Fibroblast of the conjunctiva (primary cell): ENCODE results near the gene SHKBP1.
"Not testable (repeated sequence)": the region's sequence is repeated elsewhere in the genome, so short reads cannot be mapped to it uniquely, and the experiment has no call there.

ENCODE experiments used
- DNase-seq: peaks from one replicate; pipeline ENCODE4 v3.0.0-alpha.2; 2010; ENCODE audit warnings: low read depth

Gene SHKBP1, protein sequence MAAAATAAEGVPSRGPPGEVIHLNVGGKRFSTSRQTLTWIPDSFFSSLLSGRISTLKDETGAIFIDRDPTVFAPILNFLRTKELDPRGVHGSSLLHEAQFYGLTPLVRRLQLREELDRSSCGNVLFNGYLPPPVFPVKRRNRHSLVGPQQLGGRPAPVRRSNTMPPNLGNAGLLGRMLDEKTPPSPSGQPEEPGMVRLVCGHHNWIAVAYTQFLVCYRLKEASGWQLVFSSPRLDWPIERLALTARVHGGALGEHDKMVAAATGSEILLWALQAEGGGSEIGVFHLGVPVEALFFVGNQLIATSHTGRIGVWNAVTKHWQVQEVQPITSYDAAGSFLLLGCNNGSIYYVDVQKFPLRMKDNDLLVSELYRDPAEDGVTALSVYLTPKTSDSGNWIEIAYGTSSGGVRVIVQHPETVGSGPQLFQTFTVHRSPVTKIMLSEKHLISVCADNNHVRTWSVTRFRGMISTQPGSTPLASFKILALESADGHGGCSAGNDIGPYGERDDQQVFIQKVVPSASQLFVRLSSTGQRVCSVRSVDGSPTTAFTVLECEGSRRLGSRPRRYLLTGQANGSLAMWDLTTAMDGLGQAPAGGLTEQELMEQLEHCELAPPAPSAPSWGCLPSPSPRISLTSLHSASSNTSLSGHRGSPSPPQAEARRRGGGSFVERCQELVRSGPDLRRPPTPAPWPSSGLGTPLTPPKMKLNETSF

GRCh38 chr19:40576585-40577451 lies at the start of gene SHKBP1:
SHKBP1 (plus strand) TSS chr19:40576873; CDS start chr19:40576900, 27 bp downstream.
- DNase-seq, result peak; percentile 92

GRCh38 chr19:40528078-40528477 lies 48.6 kb upstream of the SHKBP1 start:
- no peak for DNase-seq

DNA sequence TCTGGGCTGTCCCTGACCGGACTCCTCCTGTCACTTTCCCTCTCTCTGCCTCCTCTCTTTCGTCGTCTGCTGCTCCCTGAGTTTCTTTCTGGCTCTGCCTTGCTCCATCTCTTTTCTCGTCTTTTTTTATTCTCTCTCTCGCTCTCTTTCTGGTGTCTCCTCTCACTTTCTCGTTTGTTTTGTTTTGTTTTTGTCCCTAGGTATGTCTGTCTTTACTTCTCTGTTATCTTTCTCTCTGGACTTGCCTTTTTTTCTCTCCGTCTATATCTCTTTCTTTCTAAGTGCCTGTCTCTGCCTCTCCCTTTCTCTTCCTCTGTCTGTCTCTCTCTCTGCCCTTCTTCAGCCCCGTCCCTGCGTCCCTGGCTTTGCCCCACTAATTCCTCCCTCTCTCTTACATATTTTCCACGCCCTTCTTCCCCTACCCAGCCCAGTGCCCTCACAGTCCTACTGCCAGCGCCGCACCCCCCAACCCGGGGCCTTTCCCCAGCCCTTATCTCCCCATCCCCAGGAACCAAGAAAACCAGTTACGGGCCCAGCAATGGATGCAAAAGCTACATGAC lies 48.1 kb upstream of the SHKBP1 start:
- no peak for DNase-seq

DNA sequence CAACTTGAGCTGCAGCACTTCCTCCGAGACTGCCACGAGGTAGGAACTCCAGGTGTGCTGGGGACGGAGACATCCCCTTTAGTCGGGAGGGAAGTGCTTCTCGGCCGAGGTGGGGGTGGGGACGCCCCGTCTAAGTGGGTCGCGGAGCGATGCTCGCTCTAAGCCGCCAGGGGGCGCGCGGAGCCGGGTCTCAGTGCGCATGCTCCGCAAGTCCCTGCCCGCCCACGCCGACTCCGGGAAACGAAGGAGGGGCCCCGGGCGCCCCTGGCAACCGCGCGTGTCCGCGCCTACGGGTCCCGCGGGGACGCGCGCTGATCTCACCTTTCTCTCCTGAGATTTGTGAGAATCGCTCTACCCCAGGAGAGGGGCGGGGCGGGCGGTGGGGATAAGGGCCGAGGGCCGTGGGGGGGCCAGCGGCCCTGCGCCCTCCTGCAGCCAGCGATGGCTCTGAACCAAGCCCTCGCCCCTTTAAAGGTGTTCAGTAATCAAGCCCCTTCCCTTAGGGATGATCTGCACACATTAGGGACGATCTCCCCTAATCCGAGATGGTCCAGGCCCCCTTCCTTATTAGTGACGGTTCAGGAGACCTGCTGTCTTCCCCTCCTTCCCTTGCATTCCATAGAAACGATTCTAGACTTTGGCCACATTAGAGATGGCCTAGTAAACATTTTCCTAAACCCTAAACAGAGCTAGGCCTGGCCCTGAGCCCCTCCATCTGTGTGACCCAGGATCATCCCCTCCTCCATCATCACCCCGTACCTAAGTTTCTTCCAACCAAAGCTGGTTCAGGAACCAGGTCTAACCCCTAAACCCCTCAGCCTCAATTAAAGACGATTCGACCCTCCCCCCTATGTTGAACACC lies 47.3 kb upstream of the SHKBP1 start:
- DNase-seq, result peak; percentile 43

- DNase-seq, result no peak
Measured at GRCh38 chr19:40530091-40530901, 46.4 kb upstream of the SHKBP1 start.

GRCh38 chr19:40533508-40533907 lies 43.2 kb upstream of the SHKBP1 start:
- DNase-seq, result no peak

DNA sequence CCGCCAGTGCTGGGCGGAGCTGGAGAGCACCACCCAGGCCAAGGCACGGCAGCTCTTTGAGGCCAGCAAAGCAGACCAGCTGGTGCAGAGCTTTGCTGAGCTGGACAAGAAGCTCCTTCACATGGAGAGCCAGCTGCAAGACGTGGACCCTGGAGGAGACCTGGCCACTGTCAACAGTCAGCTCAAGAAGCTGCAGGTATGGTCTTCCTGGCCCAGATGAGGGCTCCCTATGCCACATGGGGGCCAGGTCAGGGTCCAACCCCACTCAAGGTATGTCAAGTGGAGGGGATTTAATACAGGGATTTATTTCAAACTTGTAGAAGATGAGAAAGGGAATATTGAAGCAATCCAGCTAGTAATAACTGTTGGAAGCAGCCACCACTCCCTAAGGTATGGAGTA lies 42.5 kb upstream of the SHKBP1 start:
- DNase-seq, result no peak

DNA sequence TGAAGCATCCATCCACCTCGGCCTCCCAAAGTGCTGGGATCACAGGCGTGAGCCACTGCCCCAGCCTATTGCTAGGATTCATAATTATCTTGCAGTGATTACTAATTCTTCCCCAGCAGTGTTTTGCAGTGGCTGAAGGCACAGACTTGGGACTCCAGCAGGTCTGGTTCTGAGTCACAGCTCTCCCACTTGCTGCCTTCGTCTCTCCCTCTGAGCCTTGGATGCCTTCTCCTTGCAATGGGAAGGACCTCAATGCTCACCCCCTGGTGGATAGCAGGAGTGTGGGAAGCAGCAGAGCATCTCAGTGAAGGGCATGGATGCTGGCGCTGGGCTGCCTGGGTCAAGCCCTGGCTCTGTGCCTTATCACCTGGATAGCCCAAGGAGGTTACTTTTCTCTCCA lies 37.6 kb upstream of the SHKBP1 start:
- DNase-seq, result no peak

- peak; percentile 60 for DNase-seq
Measured at GRCh38 chr19:40542202-40542859, 34.3 kb upstream of the SHKBP1 start.

GRCh38 chr19:40543029-40543597 lies 33.6 kb upstream of the SHKBP1 start:
- DNase-seq, result no peak

DNA sequence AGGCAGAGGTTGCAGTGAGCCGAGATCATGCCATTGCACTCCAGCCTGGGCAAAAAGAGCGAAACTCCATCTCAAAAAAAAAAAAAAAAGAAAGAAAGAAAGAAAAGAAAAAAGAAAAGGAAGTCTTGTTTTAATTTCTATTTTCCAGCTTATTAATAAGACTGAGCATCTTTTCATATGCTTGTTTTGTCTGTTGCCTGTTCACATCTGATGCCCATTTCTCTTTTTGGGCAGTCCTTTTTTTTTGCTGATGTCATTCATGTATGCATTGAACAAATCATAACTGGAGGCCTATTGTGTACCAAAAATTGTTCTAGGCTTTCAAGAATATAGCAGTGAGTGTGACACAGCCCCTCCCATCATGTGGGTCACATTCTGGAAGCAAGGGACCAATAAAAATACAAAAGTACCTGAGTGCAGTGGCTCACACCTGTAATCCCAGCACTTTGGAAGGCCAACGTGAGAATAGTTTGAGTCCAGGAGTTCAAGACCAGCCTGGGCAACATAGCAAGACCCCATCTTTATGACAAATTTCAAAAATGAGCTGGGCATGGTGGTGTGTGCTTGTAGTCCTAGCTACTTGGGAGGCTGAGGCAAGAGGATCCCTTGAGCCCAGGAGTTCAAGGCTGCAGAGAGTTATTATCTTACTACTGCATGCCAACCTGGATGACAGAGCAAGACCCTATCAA lies 30.4 kb upstream of the SHKBP1 start:
- DNase-seq, result not testable (repeated sequence)

GRCh38 chr19:40547190-40547589 lies 29.5 kb upstream of the SHKBP1 start:
- DNase-seq, result not testable (repeated sequence)

DNA sequence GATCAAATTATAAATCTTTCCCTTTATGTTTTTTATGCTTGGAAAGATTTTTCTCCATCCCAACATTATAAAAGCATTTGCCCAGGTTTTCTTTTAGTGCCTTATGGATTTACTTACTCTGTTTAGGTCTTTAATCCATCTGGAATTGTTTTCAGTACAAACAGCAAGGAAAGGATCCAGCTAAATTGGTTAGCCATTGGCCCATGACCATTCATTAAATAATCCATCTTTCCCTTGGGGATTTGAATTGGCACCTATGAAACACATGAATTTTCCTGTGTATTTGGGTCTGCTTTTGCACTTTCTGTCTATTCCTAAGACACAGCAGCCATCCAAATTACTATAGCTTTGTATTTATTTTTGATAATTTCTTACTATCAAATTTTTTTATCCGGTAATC lies 28.8 kb upstream of the SHKBP1 start:
- no peak for DNase-seq

- no peak for DNase-seq
Measured at GRCh38 chr19:40549007-40549708, 27.5 kb upstream of the SHKBP1 start.

DNA sequence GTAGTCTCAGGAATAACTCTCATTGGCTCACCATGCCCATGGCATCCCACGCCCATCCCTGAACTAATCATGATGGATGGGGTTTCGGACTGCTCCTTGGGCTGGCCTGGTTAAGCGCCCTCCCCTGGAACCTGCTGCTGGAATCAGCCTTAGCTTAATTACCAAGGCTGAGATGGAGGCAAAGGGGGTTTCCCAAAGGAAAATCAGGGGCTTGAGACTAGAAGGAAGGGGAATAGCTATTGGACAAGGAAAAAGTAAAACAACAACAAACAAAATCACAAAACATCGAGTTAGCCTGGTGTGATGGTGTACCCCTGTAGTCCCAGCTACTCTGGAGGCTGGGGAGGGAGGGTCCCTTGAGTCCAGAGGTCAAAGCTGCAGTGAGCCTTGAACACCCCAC lies 25.7 kb upstream of the SHKBP1 start:
- no peak for DNase-seq

DNA sequence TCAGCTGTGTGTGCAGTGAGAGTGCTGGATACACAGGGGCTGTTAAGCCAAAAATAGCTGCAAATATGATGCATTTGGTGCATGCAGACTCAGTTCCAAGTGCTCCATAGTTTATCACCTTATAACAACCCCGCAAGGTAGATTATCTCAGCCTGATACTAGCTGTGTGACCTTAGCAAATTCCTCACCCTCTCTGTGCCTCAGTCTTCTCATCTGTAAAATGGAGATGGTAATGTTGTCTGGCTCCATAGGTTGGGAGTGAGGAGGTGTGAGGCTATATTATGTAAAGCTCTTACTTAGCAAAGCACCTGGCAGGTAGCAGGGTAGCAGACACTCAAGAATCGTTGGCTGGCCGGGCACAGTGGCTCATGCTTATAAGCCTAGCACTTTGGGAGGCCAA lies 23.8 kb upstream of the SHKBP1 start:
- no peak for DNase-seq

- no peak for DNase-seq
Measured at GRCh38 chr19:40553885-40554857, 22.5 kb upstream of the SHKBP1 start.
